ENCODE data around the gene PPARG.

PPARG gene

GRCh38 chr3:12267376-12268030 lies 21.4 kb upstream of the PPARG start:
- no peaks in the 10 kb centered on the region for H3K79me2 ChIP-seq (ENCODE audit: insufficient read depth, low read length)
- H3K27ac ChIP-seq (ENCODE audit: low read depth, low read length, poor library complexity, severe bottlenecking) = no peak overlapping the region
- H3K4me2 ChIP-seq (ENCODE audit: low read length) = no peak overlapping the region
- no peaks in the 10 kb centered on the region for H3K4me1 ChIP-seq (ENCODE audit: insufficient read depth, low read length, severe bottlenecking)
- H3K9me3 ChIP-seq (ENCODE audit: low read length) = no peaks in the 10 kb centered on the region
- H3K27me3 ChIP-seq (ENCODE audit: insufficient read depth, low read length) = no peaks in the 10 kb centered on the region
- TF ChIP-seq CTCF (IDR thresholded peaks at IDR 0.05; ENCODE audit: low read length) (no peak), EZH2 (IDR thresholded peaks at IDR 0.05; ENCODE audit: borderline replicate concordance, low read length) (no peak)
- no peaks in the 10 kb centered on the region for H3K9me2 ChIP-seq (ENCODE audit: low read depth, low read length)
- H3K9ac ChIP-seq (ENCODE audit: low read length) = no peak overlapping the region
- no peak overlapping the region for H3K4me3 ChIP-seq (ENCODE audit: low read depth, low read length, poor library complexity, severe bottlenecking)
- no peak overlapping the region for H2AFZ ChIP-seq (ENCODE audit: low read length)
- H4K20me1 ChIP-seq (ENCODE audit: insufficient read depth, low read length) = no peaks in the 10 kb centered on the region
- no peaks in the 10 kb centered on the region for H3F3A ChIP-seq (ENCODE audit: insufficient read depth, low read length)
- no peaks in the 10 kb centered on the region for H3K36me3 ChIP-seq (ENCODE audit: insufficient read depth, low read length)

- Histone ChIP-seq H3K27ac (ENCODE audit: low read depth, low read length, poor library complexity, severe bottlenecking) (no peak overlapping the region), H3K9ac (ENCODE audit: low read length) (no peak overlapping the region), H3K4me3 (ENCODE audit: low read depth, low read length, poor library complexity, severe bottlenecking) (no peak overlapping the region), H3K79me2 (ENCODE audit: insufficient read depth, low read length) (no peaks in the 10 kb centered on the region), H3F3A (ENCODE audit: insufficient read depth, low read length) (no peaks in the 10 kb centered on the region), H2AFZ (ENCODE audit: low read length) (no peak overlapping the region), H3K4me2 (ENCODE audit: low read length) (no peak overlapping the region), H3K9me3 (ENCODE audit: low read length) (no peaks in the 10 kb centered on the region), H3K4me1 (ENCODE audit: insufficient read depth, low read length, severe bottlenecking) (no peaks in the 10 kb centered on the region), H3K36me3 (ENCODE audit: insufficient read depth, low read length) (no peaks in the 10 kb centered on the region), H3K27me3 (ENCODE audit: insufficient read depth, low read length) (no peaks in the 10 kb centered on the region), H4K20me1 (ENCODE audit: insufficient read depth, low read length) (no peaks in the 10 kb centered on the region), H3K9me2 (ENCODE audit: low read depth, low read length) (no peaks in the 10 kb centered on the region)
- TF ChIP-seq CTCF (IDR thresholded peaks at IDR 0.05; ENCODE audit: low read length) = no peak
- TF ChIP-seq EZH2 (IDR thresholded peaks at IDR 0.05; ENCODE audit: borderline replicate concordance, low read length) = no peak
These were observed 20.7 kb upstream of the PPARG start for GRCh38 chr3:12268049-12268735.

- Histone ChIP-seq H3K9me3 (ENCODE audit: low read length) (no peaks in the 10 kb centered on the region), H3K9ac (ENCODE audit: low read length) (no peak overlapping the region)
- no peak for TF ChIP-seq EZH2 (IDR thresholded peaks at IDR 0.05; ENCODE audit: borderline replicate concordance, low read length)
- TF ChIP-seq CTCF (IDR thresholded peaks at IDR 0.05; ENCODE audit: low read length) = no peak
These were observed 17.9 kb upstream of the PPARG start for GRCh38 chr3:12270976-12271375.

More at GRCh38 chr3:12270976-12271375, 17.9 kb upstream of the PPARG start:
- Histone ChIP-seq H3K9me2 (ENCODE audit: low read depth, low read length) (no peaks in the 10 kb centered on the region), H3K27ac (ENCODE audit: low read depth, low read length, poor library complexity, severe bottlenecking) (no peak overlapping the region), H3K4me1 (ENCODE audit: insufficient read depth, low read length, severe bottlenecking) (no peaks in the 10 kb centered on the region), H3K27me3 (ENCODE audit: insufficient read depth, low read length) (no peaks in the 10 kb centered on the region), H4K20me1 (ENCODE audit: insufficient read depth, low read length) (no peaks in the 10 kb centered on the region), H2AFZ (ENCODE audit: low read length) (no peak overlapping the region), H3K4me2 (ENCODE audit: low read length) (no peak overlapping the region), H3K79me2 (ENCODE audit: insufficient read depth, low read length) (no peaks in the 10 kb centered on the region), H3K4me3 (ENCODE audit: low read depth, low read length, poor library complexity, severe bottlenecking) (no peak overlapping the region), H3F3A (ENCODE audit: insufficient read depth, low read length) (no peaks in the 10 kb centered on the region), H3K36me3 (ENCODE audit: insufficient read depth, low read length) (no peaks in the 10 kb centered on the region)
